HL-60 (cell line): ENCODE results near the gene NIF3L1.

Experiments
- DNase-seq, 2 experiments: peaks; one replicate each; pipeline ENCODE4 v3.0.0-alpha.2; 2010 to 2020; ENCODE audit warnings: low read depth in 1 of 2, low spot score in 1 of 2
- H3K27ac ChIP-seq: fragments of 250-450 bp; sonication (Bioruptor Pico); replicated peaks from 2 replicates; pipeline ENCODE4 v1.5.1; 2020; ENCODE audit warnings: mild to moderate bottlenecking, moderate library complexity
- H3K27me3 ChIP-seq: fragments of 250-450 bp; sonication (Bioruptor Pico); 2 replicates; pipeline ENCODE4 v1.5.1; 2021; ENCODE audit warnings: mild to moderate bottlenecking, moderate library complexity; ENCODE audit not compliant: insufficient read depth, poor library complexity, severe bottlenecking
- H3K4me3 ChIP-seq: replicated peaks from 2 replicates; pipeline ENCODE4 v1.5.1; 2011; ENCODE audit warnings: mild to moderate bottlenecking, control low read depth, low read length; ENCODE audit not compliant: insufficient read depth
- GABPA ChIP-seq: IDR thresholded peaks from 2 replicates; pipeline ENCODE4 v1.6.1; 2012; ENCODE audit warnings: low read depth
- POLR2AphosphoS5 ChIP-seq: IDR thresholded peaks from 2 replicates; pipeline ENCODE4 v1.6.1; 2012; ENCODE audit warnings: low read depth
- SPI1 ChIP-seq: IDR thresholded peaks from 2 replicates; pipeline ENCODE4 v1.6.1; 2012; ENCODE audit warnings: low read depth, mild to moderate bottlenecking, borderline replicate concordance
- TF ChIP-seq, protein P1 (sequence below): IDR thresholded peaks from one replicate; pipeline ENCODE4 v1.5.1; 2011; ENCODE audit warnings: low read length, control low read depth, inconsistent platforms; ENCODE audit not compliant: insufficient read depth
- TF ChIP-seq, protein P2 (sequence below): IDR thresholded peaks from 2 replicates; pipeline ENCODE4 v1.6.1; 2012; ENCODE audit warnings: low read depth; ENCODE audit not compliant: insufficient replicate concordance

The NIF3L1 gene

DNA sequence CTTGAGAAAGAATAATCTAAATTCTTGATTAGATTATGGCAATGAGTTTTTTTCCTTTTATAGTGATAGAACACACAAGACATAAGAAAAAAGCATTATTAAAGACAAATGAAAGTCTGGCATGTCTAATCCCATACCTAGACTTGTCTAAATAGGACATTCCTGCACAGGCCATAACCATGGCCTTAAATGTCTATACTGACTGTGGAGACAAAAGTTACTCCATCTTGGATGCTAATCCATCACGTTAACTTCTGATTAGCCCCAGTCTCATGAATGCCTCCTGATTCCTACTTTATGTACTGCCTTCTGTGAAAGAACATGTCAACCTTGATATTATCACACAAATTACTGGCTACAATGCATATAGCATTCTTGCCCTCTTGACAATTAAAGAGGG lies 50.7 kb downstream of the NIF3L1 start:
- no peak overlapping the region for H3K27ac ChIP-seq
- no peaks in the 10 kb centered on the region for H3K27me3 ChIP-seq
- no peak for TF ChIP-seq POLR2AphosphoS5
- no peak for TF ChIP-seq GABPA
- no peak for TF ChIP-seq SPI1
- TF ChIP-seq, protein P1, sequence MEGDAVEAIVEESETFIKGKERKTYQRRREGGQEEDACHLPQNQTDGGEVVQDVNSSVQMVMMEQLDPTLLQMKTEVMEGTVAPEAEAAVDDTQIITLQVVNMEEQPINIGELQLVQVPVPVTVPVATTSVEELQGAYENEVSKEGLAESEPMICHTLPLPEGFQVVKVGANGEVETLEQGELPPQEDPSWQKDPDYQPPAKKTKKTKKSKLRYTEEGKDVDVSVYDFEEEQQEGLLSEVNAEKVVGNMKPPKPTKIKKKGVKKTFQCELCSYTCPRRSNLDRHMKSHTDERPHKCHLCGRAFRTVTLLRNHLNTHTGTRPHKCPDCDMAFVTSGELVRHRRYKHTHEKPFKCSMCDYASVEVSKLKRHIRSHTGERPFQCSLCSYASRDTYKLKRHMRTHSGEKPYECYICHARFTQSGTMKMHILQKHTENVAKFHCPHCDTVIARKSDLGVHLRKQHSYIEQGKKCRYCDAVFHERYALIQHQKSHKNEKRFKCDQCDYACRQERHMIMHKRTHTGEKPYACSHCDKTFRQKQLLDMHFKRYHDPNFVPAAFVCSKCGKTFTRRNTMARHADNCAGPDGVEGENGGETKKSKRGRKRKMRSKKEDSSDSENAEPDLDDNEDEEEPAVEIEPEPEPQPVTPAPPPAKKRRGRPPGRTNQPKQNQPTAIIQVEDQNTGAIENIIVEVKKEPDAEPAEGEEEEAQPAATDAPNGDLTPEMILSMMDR, result no peak
- TF ChIP-seq, protein P2, sequence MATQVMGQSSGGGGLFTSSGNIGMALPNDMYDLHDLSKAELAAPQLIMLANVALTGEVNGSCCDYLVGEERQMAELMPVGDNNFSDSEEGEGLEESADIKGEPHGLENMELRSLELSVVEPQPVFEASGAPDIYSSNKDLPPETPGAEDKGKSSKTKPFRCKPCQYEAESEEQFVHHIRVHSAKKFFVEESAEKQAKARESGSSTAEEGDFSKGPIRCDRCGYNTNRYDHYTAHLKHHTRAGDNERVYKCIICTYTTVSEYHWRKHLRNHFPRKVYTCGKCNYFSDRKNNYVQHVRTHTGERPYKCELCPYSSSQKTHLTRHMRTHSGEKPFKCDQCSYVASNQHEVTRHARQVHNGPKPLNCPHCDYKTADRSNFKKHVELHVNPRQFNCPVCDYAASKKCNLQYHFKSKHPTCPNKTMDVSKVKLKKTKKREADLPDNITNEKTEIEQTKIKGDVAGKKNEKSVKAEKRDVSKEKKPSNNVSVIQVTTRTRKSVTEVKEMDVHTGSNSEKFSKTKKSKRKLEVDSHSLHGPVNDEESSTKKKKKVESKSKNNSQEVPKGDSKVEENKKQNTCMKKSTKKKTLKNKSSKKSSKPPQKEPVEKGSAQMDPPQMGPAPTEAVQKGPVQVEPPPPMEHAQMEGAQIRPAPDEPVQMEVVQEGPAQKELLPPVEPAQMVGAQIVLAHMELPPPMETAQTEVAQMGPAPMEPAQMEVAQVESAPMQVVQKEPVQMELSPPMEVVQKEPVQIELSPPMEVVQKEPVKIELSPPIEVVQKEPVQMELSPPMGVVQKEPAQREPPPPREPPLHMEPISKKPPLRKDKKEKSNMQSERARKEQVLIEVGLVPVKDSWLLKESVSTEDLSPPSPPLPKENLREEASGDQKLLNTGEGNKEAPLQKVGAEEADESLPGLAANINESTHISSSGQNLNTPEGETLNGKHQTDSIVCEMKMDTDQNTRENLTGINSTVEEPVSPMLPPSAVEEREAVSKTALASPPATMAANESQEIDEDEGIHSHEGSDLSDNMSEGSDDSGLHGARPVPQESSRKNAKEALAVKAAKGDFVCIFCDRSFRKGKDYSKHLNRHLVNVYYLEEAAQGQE, result no peak
- DNase-seq, result no peak
- H3K4me3 ChIP-seq, result no peak overlapping the region

DNA sequence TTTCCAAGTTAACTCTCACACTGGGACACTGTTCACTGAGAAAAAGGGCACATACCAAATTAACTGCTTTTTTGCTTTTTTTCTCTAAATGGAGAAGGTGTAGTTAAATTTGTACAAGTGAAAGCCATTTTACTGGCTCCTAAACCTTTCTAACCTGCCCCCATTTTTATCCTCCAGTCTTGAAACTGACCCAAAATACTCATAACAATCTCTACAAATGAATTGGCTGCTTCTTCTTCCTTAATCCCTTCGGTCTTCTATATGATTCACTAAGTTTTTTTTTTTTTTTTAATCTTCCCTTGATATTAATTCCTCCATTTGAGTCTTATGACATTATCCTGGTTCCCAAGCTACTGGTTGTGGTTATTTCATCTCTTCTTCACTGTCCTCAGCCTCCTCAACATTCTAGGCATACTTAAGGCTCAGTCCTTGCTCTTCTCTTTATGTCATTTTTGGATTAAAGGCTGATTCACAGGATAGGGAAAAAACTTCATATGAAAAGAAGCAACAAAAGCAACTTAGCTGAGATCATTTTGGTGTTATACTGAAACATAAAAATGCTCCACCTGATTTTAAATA lies 54.4 kb downstream of the NIF3L1 start:
- Histone ChIP-seq H3K27me3 (no peaks in the 10 kb centered on the region), H3K4me3 (no peak overlapping the region), H3K27ac (no peak overlapping the region)
- DNase-seq, result no peak
- TF ChIP-seq GABPA, result no peak
- TF ChIP-seq, protein P1, result no peak
- TF ChIP-seq, protein P2, result no peak
- no peak for TF ChIP-seq POLR2AphosphoS5
- TF ChIP-seq SPI1, result no peak

DNA sequence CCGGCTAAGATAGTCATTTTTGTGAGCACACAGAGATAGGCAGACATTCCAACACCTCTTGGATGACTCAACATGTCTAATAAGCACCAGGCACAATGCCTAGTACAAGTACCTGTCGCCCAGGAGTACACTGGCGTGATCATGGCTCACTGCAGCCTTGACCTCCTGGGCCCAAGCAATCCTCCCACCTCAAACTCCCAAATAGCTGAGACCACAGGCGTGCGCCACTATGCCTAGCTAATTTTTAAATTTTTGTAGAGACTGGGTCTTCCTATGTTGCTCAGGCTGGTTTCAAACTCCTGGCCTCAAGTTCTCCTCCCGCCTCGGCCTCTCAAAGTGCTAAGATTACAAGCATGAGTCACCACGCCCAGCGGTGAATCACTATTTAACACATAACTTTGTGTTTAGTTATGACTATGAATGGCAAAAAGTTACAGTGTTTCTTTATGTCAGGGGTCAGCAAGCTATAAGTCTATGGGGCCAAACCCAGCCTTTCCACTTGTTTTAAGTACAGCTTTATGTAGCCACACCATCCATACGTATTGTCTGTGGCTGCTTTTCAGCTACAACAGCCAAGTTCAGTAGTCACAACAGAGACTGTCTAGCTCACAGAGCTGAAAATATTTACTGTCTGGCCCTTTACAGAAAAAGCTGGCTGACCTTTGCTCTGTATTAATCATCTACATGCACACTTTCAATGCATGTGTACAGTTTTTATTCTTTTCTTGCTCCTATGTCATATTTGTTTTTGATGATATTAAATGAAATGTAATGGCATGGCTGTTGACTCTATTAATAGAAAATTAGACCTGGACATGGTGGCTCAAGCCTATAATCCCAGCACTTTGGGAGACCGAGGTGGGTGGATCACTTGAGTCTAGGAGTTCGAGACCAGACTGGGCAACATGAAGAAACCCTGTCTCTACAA lies 55.6 kb downstream of the NIF3L1 start:
- H3K27me3 ChIP-seq, result no peaks in the 10 kb centered on the region
- no peak overlapping the region for H3K4me3 ChIP-seq
- no peak for DNase-seq
- no peak overlapping the region for H3K27ac ChIP-seq
- TF ChIP-seq, protein P1, result no peak
- TF ChIP-seq POLR2AphosphoS5 (no peak), SPI1 (no peak), GABPA (no peak)
- TF ChIP-seq, protein P2, result no peak
